ENCODE measurements around the gene AMOT. TPM values are rescaled to one million over a fixed set of nuclear protein-coding genes. Genes with fewer than 3 reads are reported as not detected.

The AMOT gene
- total and polyA plus RNA-seq, 10 of the 15 experiments (the other 5 are each of a cell fraction or from before 2014, with no cell fraction given) = 0.92 to 14.5 (median 2.9) TPM

DNA sequence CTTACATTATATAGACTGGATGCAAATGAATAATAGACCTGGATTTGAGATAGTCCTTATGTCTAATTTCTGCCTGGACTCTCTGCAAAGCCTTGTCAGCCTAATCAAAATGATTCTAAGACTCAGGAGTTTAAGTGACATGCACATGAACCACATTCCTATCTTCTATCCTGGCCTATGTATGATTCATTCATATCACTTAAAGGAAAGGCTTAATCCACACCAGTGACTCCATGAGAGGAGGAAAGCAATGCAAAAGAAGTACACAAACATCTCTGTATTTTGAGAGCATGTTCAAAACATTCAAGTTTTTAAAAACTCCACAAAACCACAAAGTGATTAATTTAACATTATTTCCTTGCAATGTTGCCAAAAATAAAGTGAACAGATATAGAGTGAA is 14.6 kb downstream of the AMOT start (continued):
- no peak for TF ChIP-seq SPI1 (IDR thresholded peaks at IDR 0.05; ENCODE audit: borderline replicate concordance, insufficient read depth, low read depth, low read length)
- TF ChIP-seq, protein P1, sequence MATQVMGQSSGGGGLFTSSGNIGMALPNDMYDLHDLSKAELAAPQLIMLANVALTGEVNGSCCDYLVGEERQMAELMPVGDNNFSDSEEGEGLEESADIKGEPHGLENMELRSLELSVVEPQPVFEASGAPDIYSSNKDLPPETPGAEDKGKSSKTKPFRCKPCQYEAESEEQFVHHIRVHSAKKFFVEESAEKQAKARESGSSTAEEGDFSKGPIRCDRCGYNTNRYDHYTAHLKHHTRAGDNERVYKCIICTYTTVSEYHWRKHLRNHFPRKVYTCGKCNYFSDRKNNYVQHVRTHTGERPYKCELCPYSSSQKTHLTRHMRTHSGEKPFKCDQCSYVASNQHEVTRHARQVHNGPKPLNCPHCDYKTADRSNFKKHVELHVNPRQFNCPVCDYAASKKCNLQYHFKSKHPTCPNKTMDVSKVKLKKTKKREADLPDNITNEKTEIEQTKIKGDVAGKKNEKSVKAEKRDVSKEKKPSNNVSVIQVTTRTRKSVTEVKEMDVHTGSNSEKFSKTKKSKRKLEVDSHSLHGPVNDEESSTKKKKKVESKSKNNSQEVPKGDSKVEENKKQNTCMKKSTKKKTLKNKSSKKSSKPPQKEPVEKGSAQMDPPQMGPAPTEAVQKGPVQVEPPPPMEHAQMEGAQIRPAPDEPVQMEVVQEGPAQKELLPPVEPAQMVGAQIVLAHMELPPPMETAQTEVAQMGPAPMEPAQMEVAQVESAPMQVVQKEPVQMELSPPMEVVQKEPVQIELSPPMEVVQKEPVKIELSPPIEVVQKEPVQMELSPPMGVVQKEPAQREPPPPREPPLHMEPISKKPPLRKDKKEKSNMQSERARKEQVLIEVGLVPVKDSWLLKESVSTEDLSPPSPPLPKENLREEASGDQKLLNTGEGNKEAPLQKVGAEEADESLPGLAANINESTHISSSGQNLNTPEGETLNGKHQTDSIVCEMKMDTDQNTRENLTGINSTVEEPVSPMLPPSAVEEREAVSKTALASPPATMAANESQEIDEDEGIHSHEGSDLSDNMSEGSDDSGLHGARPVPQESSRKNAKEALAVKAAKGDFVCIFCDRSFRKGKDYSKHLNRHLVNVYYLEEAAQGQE (IDR thresholded peaks at IDR 0.05; ENCODE audit: low read depth, low read length) = no peak
- no peak for TF ChIP-seq HCFC1 (IDR thresholded peaks at IDR 0.05; ENCODE audit: low read length)
- TF ChIP-seq, protein P2, sequence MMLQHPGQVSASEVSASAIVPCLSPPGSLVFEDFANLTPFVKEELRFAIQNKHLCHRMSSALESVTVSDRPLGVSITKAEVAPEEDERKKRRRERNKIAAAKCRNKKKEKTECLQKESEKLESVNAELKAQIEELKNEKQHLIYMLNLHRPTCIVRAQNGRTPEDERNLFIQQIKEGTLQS (IDR thresholded peaks at IDR 0.05; ENCODE audit: borderline replicate concordance, extremely low read depth, low read depth, low read length) = no peak
- TF ChIP-seq, protein P3, sequence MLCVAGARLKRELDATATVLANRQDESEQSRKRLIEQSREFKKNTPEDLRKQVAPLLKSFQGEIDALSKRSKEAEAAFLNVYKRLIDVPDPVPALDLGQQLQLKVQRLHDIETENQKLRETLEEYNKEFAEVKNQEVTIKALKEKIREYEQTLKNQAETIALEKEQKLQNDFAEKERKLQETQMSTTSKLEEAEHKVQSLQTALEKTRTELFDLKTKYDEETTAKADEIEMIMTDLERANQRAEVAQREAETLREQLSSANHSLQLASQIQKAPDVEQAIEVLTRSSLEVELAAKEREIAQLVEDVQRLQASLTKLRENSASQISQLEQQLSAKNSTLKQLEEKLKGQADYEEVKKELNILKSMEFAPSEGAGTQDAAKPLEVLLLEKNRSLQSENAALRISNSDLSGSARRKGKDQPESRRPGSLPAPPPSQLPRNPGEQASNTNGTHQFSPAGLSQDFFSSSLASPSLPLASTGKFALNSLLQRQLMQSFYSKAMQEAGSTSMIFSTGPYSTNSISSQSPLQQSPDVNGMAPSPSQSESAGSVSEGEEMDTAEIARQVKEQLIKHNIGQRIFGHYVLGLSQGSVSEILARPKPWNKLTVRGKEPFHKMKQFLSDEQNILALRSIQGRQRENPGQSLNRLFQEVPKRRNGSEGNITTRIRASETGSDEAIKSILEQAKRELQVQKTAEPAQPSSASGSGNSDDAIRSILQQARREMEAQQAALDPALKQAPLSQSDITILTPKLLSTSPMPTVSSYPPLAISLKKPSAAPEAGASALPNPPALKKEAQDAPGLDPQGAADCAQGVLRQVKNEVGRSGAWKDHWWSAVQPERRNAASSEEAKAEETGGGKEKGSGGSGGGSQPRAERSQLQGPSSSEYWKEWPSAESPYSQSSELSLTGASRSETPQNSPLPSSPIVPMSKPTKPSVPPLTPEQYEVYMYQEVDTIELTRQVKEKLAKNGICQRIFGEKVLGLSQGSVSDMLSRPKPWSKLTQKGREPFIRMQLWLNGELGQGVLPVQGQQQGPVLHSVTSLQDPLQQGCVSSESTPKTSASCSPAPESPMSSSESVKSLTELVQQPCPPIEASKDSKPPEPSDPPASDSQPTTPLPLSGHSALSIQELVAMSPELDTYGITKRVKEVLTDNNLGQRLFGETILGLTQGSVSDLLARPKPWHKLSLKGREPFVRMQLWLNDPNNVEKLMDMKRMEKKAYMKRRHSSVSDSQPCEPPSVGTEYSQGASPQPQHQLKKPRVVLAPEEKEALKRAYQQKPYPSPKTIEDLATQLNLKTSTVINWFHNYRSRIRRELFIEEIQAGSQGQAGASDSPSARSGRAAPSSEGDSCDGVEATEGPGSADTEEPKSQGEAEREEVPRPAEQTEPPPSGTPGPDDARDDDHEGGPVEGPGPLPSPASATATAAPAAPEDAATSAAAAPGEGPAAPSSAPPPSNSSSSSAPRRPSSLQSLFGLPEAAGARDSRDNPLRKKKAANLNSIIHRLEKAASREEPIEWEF (IDR thresholded peaks at IDR 0.05; ENCODE audit: insufficient replicate concordance, low read depth, low read length) = no peak
- TF ChIP-seq, protein P4, sequence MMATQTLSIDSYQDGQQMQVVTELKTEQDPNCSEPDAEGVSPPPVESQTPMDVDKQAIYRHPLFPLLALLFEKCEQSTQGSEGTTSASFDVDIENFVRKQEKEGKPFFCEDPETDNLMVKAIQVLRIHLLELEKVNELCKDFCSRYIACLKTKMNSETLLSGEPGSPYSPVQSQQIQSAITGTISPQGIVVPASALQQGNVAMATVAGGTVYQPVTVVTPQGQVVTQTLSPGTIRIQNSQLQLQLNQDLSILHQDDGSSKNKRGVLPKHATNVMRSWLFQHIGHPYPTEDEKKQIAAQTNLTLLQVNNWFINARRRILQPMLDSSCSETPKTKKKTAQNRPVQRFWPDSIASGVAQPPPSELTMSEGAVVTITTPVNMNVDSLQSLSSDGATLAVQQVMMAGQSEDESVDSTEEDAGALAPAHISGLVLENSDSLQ (IDR thresholded peaks at IDR 0.05) = no peak
